CD4-positive, CD25-positive, alpha-beta regulatory T cell (primary cell): ENCODE measurements around the gene SNAP29. TPM values are rescaled to one million over a fixed set of nuclear protein-coding genes. Genes with fewer than 3 reads are reported as not detected.
"Not testable (repeated sequence)": the region's sequence is repeated elsewhere in the genome, so short reads cannot be mapped to it uniquely, and the experiment has no call there.

ENCODE experiments used
- ATAC-seq, 2 donors: fragments of 150-1000 bp; cut with Tn5 transposase; one replicate each; pipeline ENCODE4 v1.10.0; 2021; ENCODE audit warnings: low read depth in 2 of 2, moderate number of reproducible peaks in 2 of 2, moderate library complexity in 1 of 2
- DNase-seq, 3 donors: peaks; one replicate each; pipeline versions ENCODE4 v3.0.0 to v3.0.0-alpha.2; 2012 to 2022; ENCODE audit warnings: mixed read lengths in 1 of 3
- H3K27ac ChIP-seq: one replicate; pipeline ENCODE4 v1.7.0; 2013; ENCODE audit warnings: mild to moderate bottlenecking, low read length; ENCODE audit not compliant: insufficient read depth, poor library complexity, severe bottlenecking
- H3K27me3 ChIP-seq: one replicate; pipeline ENCODE4 v1.7.0; 2013; ENCODE audit warnings: low read length; ENCODE audit not compliant: control insufficient read depth, insufficient read depth
- H3K36me3 ChIP-seq: one replicate; pipeline ENCODE4 v1.7.0; 2013; ENCODE audit warnings: mild to moderate bottlenecking, low read length, moderate library complexity; ENCODE audit not compliant: control insufficient read depth, insufficient read depth
- H3K4me1 ChIP-seq: 2 replicates; pipeline ENCODE4 v1.7.0; 2013; ENCODE audit warnings: mild to moderate bottlenecking, low read length; ENCODE audit not compliant: insufficient read depth, control insufficient read depth, poor library complexity, severe bottlenecking
- H3K4me3 ChIP-seq: one replicate; pipeline ENCODE4 v1.7.0; 2013; ENCODE audit warnings: low read depth, mild to moderate bottlenecking, low read length, moderate library complexity
- H3K9me3 ChIP-seq, 2 experiments: 1 replicate in 1 of 2; 2 replicates in 1 of 2; pipeline ENCODE4 v1.7.0; 2013; ENCODE audit warnings: low read length in 2 of 2, mild to moderate bottlenecking in 1 of 2, moderate library complexity in 1 of 2; ENCODE audit not compliant: control insufficient read depth in 2 of 2
- H3K27ac Mint-ChIP-seq, 3 donors: one replicate each; pipeline ENCODE4 v1.8.0; 2020 to 2022; ENCODE audit warnings: mild to moderate bottlenecking in 3 of 3, mixed read lengths in 3 of 3, moderate library complexity in 2 of 3
- H3K27me3 Mint-ChIP-seq: one replicate; pipeline ENCODE4 v1.8.0; 2022; ENCODE audit warnings: mild to moderate bottlenecking, mixed read lengths
- H3K36me3 Mint-ChIP-seq: one replicate; pipeline ENCODE4 v1.8.0; 2020; ENCODE audit warnings: mixed read lengths
- H3K4me1 Mint-ChIP-seq, 4 donors: one replicate each; pipeline ENCODE4 v1.8.0; 2020 to 2022; ENCODE audit warnings: mixed read lengths in 4 of 4, mild to moderate bottlenecking in 1 of 4
- H3K4me3 Mint-ChIP-seq, 4 donors: one replicate each; pipeline ENCODE4 v1.8.0; 2020 to 2022; ENCODE audit warnings: mild to moderate bottlenecking in 4 of 4, mixed read lengths in 4 of 4, moderate library complexity in 3 of 4
- H3K9me3 Mint-ChIP-seq, 7 donors: one replicate each; pipeline ENCODE4 v1.8.0; 2020 to 2022; ENCODE audit warnings: mixed read lengths in 7 of 7, mild to moderate bottlenecking in 3 of 7, moderate library complexity in 2 of 7
- polyA plus RNA-seq, 4 donors: library from polyadenylated mRNA; unstranded; fragments of 300-500 nt; fragmentation: Illumina TruSeq; gene quantifications; one replicate each; pipeline ENCODE4 v1.2.3, GENCODE V29; 2021
- total RNA-seq: library from RNA; stranded (reverse); gene quantifications from one replicate; pipeline ENCODE4 v1.2.3, GENCODE V29; 2022

The SNAP29 gene
- total and polyA plus RNA-seq, 5 donors from 2014 or later, result 20.1 to 34.0 (median 23.1) TPM

DNA sequence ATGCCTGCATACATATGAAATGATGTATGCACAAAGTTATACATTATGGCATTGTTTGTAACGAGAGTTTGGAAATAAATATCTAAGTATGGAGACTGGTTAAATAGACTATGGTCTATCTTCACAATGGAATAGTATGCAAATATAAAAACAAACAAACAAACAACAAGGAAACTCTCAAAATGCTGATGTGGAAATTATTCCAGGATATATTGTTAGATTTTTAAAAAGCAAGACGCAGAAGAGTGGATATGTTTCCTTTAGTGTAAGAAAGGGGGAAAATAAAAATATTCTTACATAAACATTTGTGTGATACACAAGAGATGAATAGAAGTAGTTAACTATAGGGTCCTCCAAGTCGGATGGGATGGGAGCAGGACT is 47.6 kb downstream of the SNAP29 start:
- DNase-seq (no peak), ATAC-seq (no peak)
- Mint-ChIP-seq H3K4me1 (peaks cover 0 to 2% (median 0%) of the 10 kb centered on the region in 4 donors), H3K27me3 (peaks cover 18% of the 10 kb centered on the region), H3K36me3 (no peaks in the 10 kb centered on the region), H3K4me3 (no peak overlapping the region), H3K9me3 (peaks cover 0 to 1% (median 0%) of the 10 kb centered on the region in 7 donors), H3K27ac (no peak overlapping the region)
- Histone ChIP-seq H3K27ac (no peak overlapping the region), H3K4me3 (no peak overlapping the region), H3K36me3 (no peaks in the 10 kb centered on the region), H3K27me3 (peaks cover 6% of the 10 kb centered on the region), H3K9me3 (no peaks in the 10 kb centered on the region), H3K4me1 (no peaks in the 10 kb centered on the region)

DNA sequence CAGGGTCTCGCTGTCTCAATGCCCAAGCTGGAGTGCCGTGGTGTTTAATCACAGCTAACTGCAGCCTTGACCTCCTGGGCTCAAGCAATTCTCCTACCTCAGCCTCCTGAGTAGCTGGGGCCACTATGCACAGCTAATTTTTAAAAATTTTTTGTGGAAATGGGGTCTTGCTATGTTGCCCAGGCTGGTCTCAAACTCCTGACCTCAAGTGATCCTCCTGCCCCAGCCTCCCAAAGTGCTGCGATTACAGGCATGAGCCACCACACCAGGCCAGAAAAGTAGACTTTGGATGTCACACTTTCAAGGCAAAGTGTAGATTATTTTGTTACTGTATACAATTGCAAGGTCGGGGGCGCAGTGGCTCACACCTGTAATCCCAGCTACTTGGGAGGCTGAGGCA is 49.9 kb downstream of the SNAP29 start:
- not testable (repeated sequence) for H3K27ac Mint-ChIP-seq, H3K36me3 ChIP-seq, H3K27me3 ChIP-seq, H3K4me3 Mint-ChIP-seq, ATAC-seq, H3K36me3 Mint-ChIP-seq, H3K4me3 ChIP-seq, H3K27ac ChIP-seq, H3K9me3 ChIP-seq, H3K9me3 Mint-ChIP-seq, H3K4me1 ChIP-seq, H3K4me1 Mint-ChIP-seq, DNase-seq
- peaks cover 13% of the 10 kb centered on the region for H3K27me3 Mint-ChIP-seq

DNA sequence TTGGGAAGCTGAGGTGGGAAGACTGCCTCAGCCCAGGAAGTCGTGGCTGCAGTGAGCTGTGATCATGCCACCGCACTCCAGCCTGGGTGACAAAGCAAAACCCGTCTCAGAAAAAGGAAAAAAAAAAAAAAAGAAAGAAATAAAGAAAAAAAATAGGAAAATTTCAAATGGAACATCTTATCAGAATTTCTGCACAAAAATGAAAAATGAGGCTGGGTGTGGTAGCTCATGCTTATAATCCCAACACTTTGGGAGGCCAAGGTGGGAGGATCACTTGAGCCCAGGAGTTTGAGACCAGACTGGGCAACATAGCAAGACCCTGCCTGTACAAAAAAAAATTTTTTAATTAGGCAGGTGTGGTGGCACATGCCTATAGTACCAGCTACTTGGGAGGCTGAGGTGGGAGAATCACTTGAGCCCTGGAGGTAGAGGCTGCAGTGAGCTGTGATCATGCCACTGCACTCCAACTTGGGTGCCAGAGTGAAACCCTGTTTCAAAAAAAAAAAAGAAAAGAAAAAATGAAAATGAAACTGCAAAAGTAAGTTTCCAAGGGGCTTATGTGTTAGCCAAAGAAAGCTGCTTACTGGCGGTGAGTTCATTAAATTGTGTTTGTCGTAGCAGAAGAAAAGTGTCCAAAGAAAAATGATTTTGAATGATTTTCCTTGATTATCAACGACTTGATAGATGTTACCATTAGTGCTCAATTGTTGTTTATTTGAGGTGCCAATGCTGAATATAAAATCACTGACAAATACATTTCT is 50.9 kb downstream of the SNAP29 start:
- Histone ChIP-seq H3K4me3 (no peak overlapping the region), H3K36me3 (no peaks in the 10 kb centered on the region), H3K4me1 (no peaks in the 10 kb centered on the region), H3K27me3 (peaks cover 6% of the 10 kb centered on the region), H3K27ac (no peak overlapping the region), H3K9me3 (no peaks in the 10 kb centered on the region)
- Mint-ChIP-seq H3K27me3 (peaks cover 10% of the 10 kb centered on the region), H3K4me1 (peaks cover 0 to 5% (median under 1%) of the 10 kb centered on the region in 4 donors), H3K4me3 (no peak overlapping the region), H3K9me3 (no peaks in the 10 kb centered on the region), H3K27ac (no peak overlapping the region), H3K36me3 (no peaks in the 10 kb centered on the region)
- no peak for DNase-seq
- no peak for ATAC-seq

DNA sequence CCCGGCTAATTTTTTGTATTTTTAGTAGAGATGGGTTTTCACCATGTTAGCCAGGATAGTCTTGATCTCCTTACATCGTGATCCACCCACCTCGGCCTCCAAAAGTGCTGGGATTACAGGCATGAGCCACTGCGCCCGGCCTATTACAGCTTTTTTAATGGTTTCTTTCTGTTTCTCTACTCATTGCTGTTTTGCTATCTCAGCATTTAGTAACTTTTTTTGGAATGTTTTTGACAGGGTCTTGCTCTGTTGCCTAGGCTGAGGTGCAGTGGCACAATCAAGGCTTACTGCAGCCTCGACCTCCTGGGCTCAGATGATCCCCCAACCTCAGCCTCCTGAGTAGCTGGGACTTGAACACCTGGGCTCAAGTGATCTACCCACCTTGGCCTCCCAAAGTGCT is 53.7 kb downstream of the SNAP29 start:
- Histone ChIP-seq H3K36me3 (no peaks in the 10 kb centered on the region), H3K9me3 (no peaks in the 10 kb centered on the region), H3K27ac (no peak overlapping the region), H3K4me3 (no peak overlapping the region), H3K27me3 (no peaks in the 10 kb centered on the region), H3K4me1 (peaks cover 6% of the 10 kb centered on the region)
- DNase-seq (no peak), ATAC-seq (no peak)
- Mint-ChIP-seq H3K9me3 (no peaks in the 10 kb centered on the region), H3K36me3 (no peaks in the 10 kb centered on the region), H3K27ac (no peak overlapping the region), H3K4me3 (no peak overlapping the region), H3K27me3 (no peaks in the 10 kb centered on the region), H3K4me1 (peaks cover 0 to 16% (median 10%) of the 10 kb centered on the region in 4 donors)

DNA sequence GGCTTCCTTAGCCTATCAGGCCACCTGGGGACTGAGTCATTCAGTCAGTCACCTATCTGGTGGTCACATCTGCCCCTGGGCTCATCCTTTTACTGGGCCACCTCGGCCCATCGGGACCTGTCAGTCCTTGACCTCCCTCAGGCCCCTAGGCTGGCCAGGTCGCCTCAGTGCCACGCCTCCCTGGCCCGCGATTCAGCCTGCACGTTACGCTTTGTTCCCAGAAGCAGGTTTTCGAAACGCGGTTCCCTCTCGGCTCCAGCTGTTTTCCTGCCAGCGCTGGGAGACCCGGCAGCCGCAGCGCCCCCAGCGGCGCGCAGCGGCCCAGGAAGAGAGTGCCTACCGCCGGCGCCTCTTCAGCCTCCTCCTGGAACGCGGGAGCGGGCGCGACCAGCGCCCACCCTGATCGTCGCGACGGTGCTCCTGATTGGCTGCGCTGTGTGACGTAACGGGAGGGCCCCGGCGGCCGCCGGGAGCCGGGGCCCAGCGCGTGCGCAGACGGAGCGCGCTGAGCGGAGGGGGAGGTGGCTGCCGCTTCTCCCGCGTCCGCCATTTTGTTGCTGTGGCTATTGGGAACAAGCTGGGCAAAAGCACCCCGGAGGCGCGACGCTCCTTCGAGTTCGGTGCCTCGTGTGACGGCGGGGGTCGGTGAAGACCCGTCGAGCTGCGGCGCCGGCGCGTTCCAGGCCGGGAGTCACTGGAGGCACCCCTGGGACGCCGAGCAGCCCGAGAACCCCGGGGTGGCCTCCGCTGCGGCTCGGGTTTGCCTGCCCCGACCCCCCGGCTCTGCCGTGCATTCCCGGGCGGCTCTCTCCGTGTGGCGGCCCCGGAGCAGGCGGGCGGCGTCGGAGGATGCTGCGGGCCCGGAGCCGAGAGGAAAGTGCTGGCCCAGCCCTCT is 58.4 kb downstream of the SNAP29 start, which contains the start of gene CRKL:
CRKL (plus strand) TSS at position 492 of the 895 bp plus-strand sequence. CDS start 528 bp downstream, outside the sequence.
- no peaks in the 10 kb centered on the region for H3K9me3 Mint-ChIP-seq
- DNase-seq (peak; percentile 93 to 97 (median 96)), ATAC-seq (peak; percentile 98)
- peak within 1 kb of the TSS; percentile 89 to 95 (median 95) for H3K27ac Mint-ChIP-seq
- Histone ChIP-seq H3K4me3 (peak within 1 kb of the TSS; percentile 99), H3K4me1 (peaks cover 30% of the 10 kb centered on the region), H3K9me3 (no peaks in the 10 kb centered on the region), H3K36me3 (no peaks in the 10 kb centered on the region), H3K27ac (peak within 1 kb of the TSS; percentile 90), H3K27me3 (no peaks in the 10 kb centered on the region)
- no peaks in the 10 kb centered on the region for H3K27me3 Mint-ChIP-seq
- peak within 1 kb of the TSS; percentile 85 to 98 (median 97) for H3K4me3 Mint-ChIP-seq
- peaks cover 12 to 48% (median 33%) of the 10 kb centered on the region in 4 donors for H3K4me1 Mint-ChIP-seq
- peaks cover 6% of the 10 kb centered on the region for H3K36me3 Mint-ChIP-seq

DNA sequence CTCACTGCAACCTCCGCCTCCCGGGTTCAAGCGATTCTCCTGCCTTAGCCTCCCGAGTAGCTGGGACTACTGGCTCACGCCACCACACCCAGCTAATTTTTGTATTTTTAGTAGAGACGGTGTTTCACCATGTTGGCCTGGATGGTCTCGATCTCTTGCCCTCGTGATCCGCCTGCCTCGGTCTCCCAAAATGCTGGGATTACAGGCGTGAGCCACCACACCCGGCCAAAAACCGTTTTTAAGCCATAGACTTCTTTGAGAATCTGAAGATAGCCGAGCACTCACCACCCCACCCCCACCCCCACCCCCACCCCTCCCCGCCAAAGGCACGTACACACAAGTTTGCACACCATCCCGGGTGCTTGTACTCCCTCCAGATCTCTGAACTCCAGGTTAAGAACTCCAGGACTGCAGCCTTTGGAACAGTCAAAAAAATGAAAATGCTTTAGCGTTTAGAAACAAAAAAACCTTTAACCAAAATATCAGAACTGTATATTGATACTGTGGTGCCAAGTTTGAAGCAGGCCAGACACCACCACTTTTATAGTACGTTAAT is 59.9 kb downstream of the SNAP29 start:
- Histone ChIP-seq H3K4me3 (peak overlapping the region; percentile 99), H3K27ac (peak overlapping the region; percentile 90), H3K27me3 (no peaks in the 10 kb centered on the region), H3K4me1 (peaks cover 37% of the 10 kb centered on the region), H3K36me3 (no peaks in the 10 kb centered on the region), H3K9me3 (no peaks in the 10 kb centered on the region)
- H3K4me1 Mint-ChIP-seq, result peaks cover 12 to 57% (median 40%) of the 10 kb centered on the region in 4 donors
- ATAC-seq (no peak), DNase-seq (no peak)
- H3K27me3 Mint-ChIP-seq, result no peaks in the 10 kb centered on the region
- H3K27ac Mint-ChIP-seq, result peak overlapping the region; percentile 89 to 95 (median 95)
- peak overlapping the region; percentile 85 to 98 (median 97) for H3K4me3 Mint-ChIP-seq
- H3K36me3 Mint-ChIP-seq, result peaks cover 9% of the 10 kb centered on the region
- H3K9me3 Mint-ChIP-seq, result no peaks in the 10 kb centered on the region

DNA sequence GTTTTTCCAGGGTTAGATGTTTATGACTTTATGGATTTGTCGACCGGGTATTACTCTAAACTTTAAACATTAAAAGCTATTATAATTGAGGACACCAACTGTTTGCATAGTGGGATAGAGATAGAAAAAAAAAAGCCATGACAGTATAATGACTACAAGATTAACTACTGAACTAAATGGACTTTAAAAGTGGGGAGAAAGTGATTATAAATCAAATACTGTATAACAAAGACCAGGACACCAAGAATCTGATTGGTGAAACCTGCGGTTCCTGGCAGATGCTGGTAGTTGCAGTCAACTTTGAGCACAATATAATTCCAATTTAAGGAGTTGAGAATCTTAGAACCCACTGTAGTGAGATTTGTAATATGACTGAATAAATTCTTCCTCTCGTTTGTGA is 60.9 kb downstream of the SNAP29 start:
- Mint-ChIP-seq H3K36me3 (peaks cover 13% of the 10 kb centered on the region), H3K27me3 (no peaks in the 10 kb centered on the region), H3K4me1 (peaks cover 12 to 65% (median 42%) of the 10 kb centered on the region in 4 donors), H3K9me3 (no peaks in the 10 kb centered on the region), H3K27ac (peak overlapping the region in 2 of 3 donors; percentile 79 to 95), H3K4me3 (peak overlapping the region; percentile 85 to 98 (median 97))
- H3K9me3 ChIP-seq, result no peaks in the 10 kb centered on the region
- no peak overlapping the region for H3K27ac ChIP-seq
- peaks cover 2% of the 10 kb centered on the region for H3K36me3 ChIP-seq
- no peak for DNase-seq
- H3K4me1 ChIP-seq, result peaks cover 45% of the 10 kb centered on the region
- H3K4me3 ChIP-seq, result peak overlapping the region; percentile 99
- no peaks in the 10 kb centered on the region for H3K27me3 ChIP-seq
- ATAC-seq, result no peak
